ENCODE results near the gene DOP1A. TPM values are rescaled to one million over a fixed set of nuclear protein-coding genes. Genes with fewer than 3 reads are reported as not detected.

DOP1A gene
- total and polyA plus RNA-seq, 8 donors: 19.7 to 42.1 (median 32.5) TPM

DNA sequence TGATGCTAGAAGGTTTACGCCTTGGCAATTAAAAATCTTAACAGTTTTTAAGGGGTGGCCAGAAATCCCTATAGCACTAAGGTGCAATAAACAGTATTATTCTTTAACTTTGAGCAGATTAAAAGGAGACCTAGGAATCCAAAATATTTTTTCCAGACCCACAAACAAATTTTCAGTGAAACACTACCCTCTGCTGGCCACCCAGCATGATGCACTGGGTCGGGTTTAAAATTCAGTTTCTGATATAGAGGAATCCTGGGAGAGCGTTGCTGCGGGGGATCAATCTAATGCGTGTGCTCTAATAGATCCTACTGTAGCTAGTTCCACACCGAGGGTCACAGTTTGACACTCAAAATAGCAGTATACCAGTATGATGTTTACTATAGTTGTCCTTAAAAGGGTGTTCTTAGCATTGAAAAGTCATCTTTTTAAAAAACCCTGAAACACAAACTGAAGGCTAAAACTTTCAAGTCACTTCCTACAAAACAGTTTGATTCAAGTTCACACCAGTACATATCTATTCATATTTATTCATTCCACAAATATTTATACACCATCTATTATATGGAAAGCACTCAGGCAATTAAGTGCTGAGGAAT lies 12.0 kb upstream of the DOP1A start:
- peak in 2 of 4 donors; percentile 40 to 51 for DNase-seq

DNA sequence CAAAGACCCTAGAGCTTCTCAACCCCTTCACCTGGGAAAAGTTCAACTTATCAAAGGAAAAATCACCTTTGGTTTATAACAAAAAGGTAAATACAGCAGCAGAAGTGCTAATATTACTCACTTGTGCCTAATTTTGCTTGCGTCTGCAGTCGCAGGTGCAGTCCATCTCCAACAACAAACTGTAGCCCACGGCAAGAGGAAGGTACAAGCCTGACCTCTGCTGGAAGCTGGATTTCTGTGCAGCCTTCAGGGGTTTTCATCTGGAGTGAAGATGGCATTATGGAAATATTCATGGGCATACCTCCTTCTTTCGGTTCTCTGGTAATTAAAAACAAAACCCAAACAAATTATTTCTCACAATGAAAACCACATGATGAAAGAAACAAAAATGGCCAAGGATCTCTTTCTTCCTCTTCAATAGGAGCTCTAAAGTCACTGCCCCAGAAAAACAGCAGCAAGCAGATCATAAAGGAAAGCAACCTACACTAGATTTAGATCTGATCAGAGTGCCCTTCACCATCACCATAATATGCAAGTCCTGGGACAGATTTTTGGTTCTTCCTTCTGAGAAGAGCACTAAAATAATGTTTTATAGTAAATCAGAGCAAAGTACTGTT lies 9.7 kb upstream of the DOP1A start:
- H3K27ac ChIP-seq: no peak overlapping the region
- intact Hi-C loops (cut with DNase I): loop anchor here in 1 of 2 donors (5.0 kb wide), 1 partner anchor 806 kb away; no protein-coding TSS in a partner anchor
- TF ChIP-seq, protein P1, sequence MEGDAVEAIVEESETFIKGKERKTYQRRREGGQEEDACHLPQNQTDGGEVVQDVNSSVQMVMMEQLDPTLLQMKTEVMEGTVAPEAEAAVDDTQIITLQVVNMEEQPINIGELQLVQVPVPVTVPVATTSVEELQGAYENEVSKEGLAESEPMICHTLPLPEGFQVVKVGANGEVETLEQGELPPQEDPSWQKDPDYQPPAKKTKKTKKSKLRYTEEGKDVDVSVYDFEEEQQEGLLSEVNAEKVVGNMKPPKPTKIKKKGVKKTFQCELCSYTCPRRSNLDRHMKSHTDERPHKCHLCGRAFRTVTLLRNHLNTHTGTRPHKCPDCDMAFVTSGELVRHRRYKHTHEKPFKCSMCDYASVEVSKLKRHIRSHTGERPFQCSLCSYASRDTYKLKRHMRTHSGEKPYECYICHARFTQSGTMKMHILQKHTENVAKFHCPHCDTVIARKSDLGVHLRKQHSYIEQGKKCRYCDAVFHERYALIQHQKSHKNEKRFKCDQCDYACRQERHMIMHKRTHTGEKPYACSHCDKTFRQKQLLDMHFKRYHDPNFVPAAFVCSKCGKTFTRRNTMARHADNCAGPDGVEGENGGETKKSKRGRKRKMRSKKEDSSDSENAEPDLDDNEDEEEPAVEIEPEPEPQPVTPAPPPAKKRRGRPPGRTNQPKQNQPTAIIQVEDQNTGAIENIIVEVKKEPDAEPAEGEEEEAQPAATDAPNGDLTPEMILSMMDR (IDR thresholded peaks at IDR 0.05): peak; percentile 57
- no peaks in the 10 kb centered on the region for H3K27me3 ChIP-seq
- DNase-seq (peak in 2 of 4 donors; percentile 17 to 54), ATAC-seq (peak; percentile 86)
- H3K4me3 ChIP-seq: no peak overlapping the region
- H3K9me3 ChIP-seq: no peaks in the 10 kb centered on the region
- no peaks in the 10 kb centered on the region for H3K4me1 ChIP-seq
- peaks cover 0 to 12% of the 10 kb centered on the region in 2 donors for H3K36me3 ChIP-seq

More for the DNA sequence above, 12.0 kb upstream of the DOP1A start:
- Histone ChIP-seq H3K27ac (no peak overlapping the region), H3K36me3 (peaks cover 0 to 12% of the 10 kb centered on the region in 2 donors), H3K4me1 (no peaks in the 10 kb centered on the region), H3K9me3 (no peaks in the 10 kb centered on the region), H3K4me3 (no peak overlapping the region), H3K27me3 (no peaks in the 10 kb centered on the region)
- ATAC-seq: peak; percentile 82
- intact Hi-C loops (cut with DNase I): loop anchor here in 1 of 2 donors (5.0 kb wide), 1 partner anchor 803 kb away; no protein-coding TSS in a partner anchor
- TF ChIP-seq, protein P1 (IDR thresholded peaks at IDR 0.05): peak; percentile 64 to 88

DNA sequence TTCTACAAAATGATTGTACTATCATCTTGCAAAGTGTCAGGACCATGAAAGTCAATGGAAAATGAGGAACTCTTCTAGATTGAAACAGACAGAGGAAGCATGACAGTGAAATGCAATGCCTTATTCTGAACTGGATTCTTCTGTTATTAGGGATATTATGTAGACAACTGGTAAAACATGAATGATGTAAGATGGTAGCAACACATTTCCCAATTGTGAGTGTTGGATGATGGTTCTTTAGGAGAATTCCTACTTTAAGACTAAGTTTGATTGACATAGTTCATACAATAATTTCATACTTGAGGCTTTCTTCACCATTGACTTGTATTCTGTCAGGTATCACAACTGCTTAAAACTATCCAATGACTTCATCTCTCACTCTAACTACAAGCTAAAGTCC lies 6.3 kb upstream of the DOP1A start:
- ATAC-seq (no peak), DNase-seq (no peak)
- no peaks in the 10 kb centered on the region for H3K9me3 ChIP-seq
- no peaks in the 10 kb centered on the region for H3K27me3 ChIP-seq
- TF ChIP-seq, protein P1 (IDR thresholded peaks at IDR 0.05): no peak
- no peak overlapping the region for H3K27ac ChIP-seq
- no peak overlapping the region for H3K4me3 ChIP-seq
- H3K4me1 ChIP-seq: peaks cover 0 to 20% of the 10 kb centered on the region in 2 donors
- intact Hi-C loops (cut with DNase I): loop anchor here in 1 of 2 donors (10.0 kb wide), 1 partner anchor 454 kb away; the partner anchor contains the start of gene PRSS35
- H3K36me3 ChIP-seq: peaks cover 0 to 6% of the 10 kb centered on the region in 2 donors

DNA sequence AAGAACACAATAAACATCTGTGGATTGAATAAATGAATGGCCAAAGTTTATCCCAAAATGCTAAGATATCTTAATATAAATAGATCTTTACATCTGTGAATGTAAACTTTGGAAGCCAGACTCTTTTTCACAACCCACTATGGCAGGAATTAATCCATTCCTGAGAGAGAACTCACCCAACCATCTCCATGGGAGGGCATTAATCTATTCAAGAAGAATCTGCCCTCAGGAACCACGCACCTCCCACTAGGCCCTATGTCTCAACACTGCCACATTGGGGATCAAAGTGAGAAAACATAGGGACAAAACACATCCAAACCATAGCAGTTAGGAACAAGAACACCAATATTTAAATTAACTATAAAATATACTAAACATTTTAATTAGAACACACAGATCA lies 5.2 kb upstream of the DOP1A start:
- Histone ChIP-seq H3K9me3 (no peaks in the 10 kb centered on the region), H3K27me3 (no peaks in the 10 kb centered on the region), H3K4me3 (no peak overlapping the region), H3K27ac (no peak overlapping the region), H3K4me1 (peaks cover 0 to 21% of the 10 kb centered on the region in 2 donors), H3K36me3 (no peaks in the 10 kb centered on the region)
- intact Hi-C loops (cut with DNase I): loop anchor here in 1 of 2 donors (10.0 kb wide), 1 partner anchor 453 kb away; the partner anchor contains the start of gene PRSS35
- no peak for DNase-seq
- TF ChIP-seq, protein P1 (IDR thresholded peaks at IDR 0.05): no peak
- ATAC-seq: no peak
